ENCODE measurements around the gene AP1S1. TPM values are rescaled to one million over a fixed set of nuclear protein-coding genes. Genes with fewer than 3 reads are reported as not detected.

The AP1S1 gene
- total RNA-seq, 1 donor from 2014 or later, result 63.4 TPM

GRCh38 chr7:101180130-101180755 is 26.0 kb downstream of the AP1S1 start, which contains the start of gene NAT16:
Gene NAT16 (minus strand): TSS chr7:101180293. CDS start chr7:101174807, 5,486 bp downstream.
- peaks cover 81% of the 10 kb centered on the region for H3K27me3 Mint-ChIP-seq (ENCODE audit: low read depth)
- no peak for DNase-seq (ENCODE audit: low spot score in 2 of 2, unreplicated experiment in 2 of 2)
- no peaks in the 10 kb centered on the region for H3K9me3 Mint-ChIP-seq
- peak within 1 kb of the TSS; percentile 56 for H3K4me3 Mint-ChIP-seq
- no peak within 1 kb of the TSS for H3K27ac Mint-ChIP-seq
- TF ChIP-seq, protein P1, sequence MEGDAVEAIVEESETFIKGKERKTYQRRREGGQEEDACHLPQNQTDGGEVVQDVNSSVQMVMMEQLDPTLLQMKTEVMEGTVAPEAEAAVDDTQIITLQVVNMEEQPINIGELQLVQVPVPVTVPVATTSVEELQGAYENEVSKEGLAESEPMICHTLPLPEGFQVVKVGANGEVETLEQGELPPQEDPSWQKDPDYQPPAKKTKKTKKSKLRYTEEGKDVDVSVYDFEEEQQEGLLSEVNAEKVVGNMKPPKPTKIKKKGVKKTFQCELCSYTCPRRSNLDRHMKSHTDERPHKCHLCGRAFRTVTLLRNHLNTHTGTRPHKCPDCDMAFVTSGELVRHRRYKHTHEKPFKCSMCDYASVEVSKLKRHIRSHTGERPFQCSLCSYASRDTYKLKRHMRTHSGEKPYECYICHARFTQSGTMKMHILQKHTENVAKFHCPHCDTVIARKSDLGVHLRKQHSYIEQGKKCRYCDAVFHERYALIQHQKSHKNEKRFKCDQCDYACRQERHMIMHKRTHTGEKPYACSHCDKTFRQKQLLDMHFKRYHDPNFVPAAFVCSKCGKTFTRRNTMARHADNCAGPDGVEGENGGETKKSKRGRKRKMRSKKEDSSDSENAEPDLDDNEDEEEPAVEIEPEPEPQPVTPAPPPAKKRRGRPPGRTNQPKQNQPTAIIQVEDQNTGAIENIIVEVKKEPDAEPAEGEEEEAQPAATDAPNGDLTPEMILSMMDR (IDR thresholded peaks at IDR 0.05; ENCODE audit: unreplicated experiment), result no peak
- H3K4me1 Mint-ChIP-seq, result peaks cover 12% of the 10 kb centered on the region
- H3K36me3 Mint-ChIP-seq, result peaks cover 2% of the 10 kb centered on the region

DNA sequence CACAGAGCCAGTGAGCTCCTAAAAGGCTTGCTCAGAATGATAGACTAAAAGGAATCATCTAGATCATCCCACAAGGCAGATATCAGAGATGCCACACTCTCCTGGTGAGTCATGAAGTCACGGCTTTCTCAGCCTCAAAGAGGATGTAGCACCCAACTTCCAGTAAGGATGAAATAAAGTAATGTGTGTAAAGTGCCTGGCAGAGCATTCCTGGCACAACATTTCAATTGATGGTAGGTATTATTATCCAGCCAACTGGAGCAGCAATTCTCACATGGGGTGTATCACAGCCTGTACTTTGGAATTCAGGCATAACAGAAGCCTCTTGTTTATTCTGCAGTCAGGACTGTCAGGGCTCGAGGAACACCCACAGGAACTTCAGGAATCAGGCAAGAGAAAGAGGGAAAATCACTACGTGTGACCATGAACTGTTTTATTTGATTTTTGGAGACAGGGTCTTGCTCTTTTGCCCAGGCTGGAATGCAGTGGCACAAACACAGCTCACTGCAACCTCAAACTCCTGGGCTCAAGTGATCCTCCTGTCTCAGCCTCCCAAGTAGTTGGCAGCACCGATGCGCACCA is 31.1 kb downstream of the AP1S1 start:
- no peak for DNase-seq (ENCODE audit: low spot score in 2 of 2, unreplicated experiment in 2 of 2)
- TF ChIP-seq, protein P1 (IDR thresholded peaks at IDR 0.05; ENCODE audit: unreplicated experiment), result no peak
- Mint-ChIP-seq H3K9me3 (no peaks in the 10 kb centered on the region), H3K27ac (no peak overlapping the region), H3K27me3 (ENCODE audit: low read depth) (peaks cover 42% of the 10 kb centered on the region), H3K36me3 (peaks cover 2% of the 10 kb centered on the region), H3K4me1 (peaks cover 8% of the 10 kb centered on the region), H3K4me3 (no peak overlapping the region)

- Mint-ChIP-seq H3K27me3 (ENCODE audit: low read depth) (peaks cover 34% of the 10 kb centered on the region), H3K36me3 (no peaks in the 10 kb centered on the region), H3K9me3 (no peaks in the 10 kb centered on the region), H3K4me3 (no peak overlapping the region), H3K27ac (no peak overlapping the region), H3K4me1 (peaks cover 6% of the 10 kb centered on the region)
- TF ChIP-seq, protein P1 (IDR thresholded peaks at IDR 0.05; ENCODE audit: unreplicated experiment), result no peak
- no peak for DNase-seq (ENCODE audit: low spot score in 2 of 2, unreplicated experiment in 2 of 2)
Observed at GRCh38 chr7:101186194-101186593, 31.9 kb downstream of the AP1S1 start.

DNA sequence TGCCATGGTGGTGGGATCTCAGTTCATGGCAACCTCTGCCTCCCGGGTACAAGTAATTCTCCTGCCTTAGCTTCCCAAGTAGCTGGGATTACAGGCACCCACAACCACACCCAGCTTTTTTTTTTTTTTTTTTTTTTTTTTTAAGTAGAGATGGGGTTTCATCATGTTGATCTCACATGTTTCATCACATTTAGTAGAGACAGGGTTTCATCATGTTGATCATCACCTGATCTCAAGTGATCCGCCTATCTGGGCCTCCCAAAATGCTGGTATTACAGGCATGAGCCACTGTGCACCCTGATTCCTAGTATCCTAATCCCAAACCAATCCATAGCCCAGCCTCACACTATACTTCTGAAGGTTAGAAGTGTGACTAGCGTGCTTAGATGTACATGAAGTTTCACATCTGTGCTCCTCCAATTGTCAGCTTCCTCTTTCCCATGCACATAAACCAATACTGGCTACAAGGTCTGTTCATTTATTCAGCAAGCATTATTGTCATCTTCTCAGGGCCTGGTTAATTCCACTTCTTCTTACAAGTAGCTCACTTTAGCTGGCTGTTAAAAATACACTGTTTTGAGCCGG is 32.7 kb downstream of the AP1S1 start:
- Mint-ChIP-seq H3K4me3 (no peak overlapping the region), H3K9me3 (no peaks in the 10 kb centered on the region), H3K36me3 (no peaks in the 10 kb centered on the region), H3K27ac (no peak overlapping the region), H3K27me3 (ENCODE audit: low read depth) (peaks cover 32% of the 10 kb centered on the region), H3K4me1 (peaks cover 6% of the 10 kb centered on the region)
- TF ChIP-seq, protein P1 (IDR thresholded peaks at IDR 0.05; ENCODE audit: unreplicated experiment), result no peak
- DNase-seq (ENCODE audit: low spot score in 2 of 2, unreplicated experiment in 2 of 2), result no peak

- DNase-seq (ENCODE audit: low spot score in 2 of 2, unreplicated experiment in 2 of 2), result no peak
- H3K4me1 Mint-ChIP-seq, result no peaks in the 10 kb centered on the region
- peaks cover 26% of the 10 kb centered on the region for H3K27me3 Mint-ChIP-seq (ENCODE audit: low read depth)
- no peak overlapping the region for H3K27ac Mint-ChIP-seq
- TF ChIP-seq, protein P1 (IDR thresholded peaks at IDR 0.05; ENCODE audit: unreplicated experiment), result no peak
- no peak overlapping the region for H3K4me3 Mint-ChIP-seq
- H3K36me3 Mint-ChIP-seq, result no peaks in the 10 kb centered on the region
- no peaks in the 10 kb centered on the region for H3K9me3 Mint-ChIP-seq
Observed at GRCh38 chr7:101189109-101189508, 34.8 kb downstream of the AP1S1 start.

Data from mesothelial cell of epicardium (in vitro differentiated cells).